ENCODE results near the gene LRRC7. TPM values are rescaled to one million over a fixed set of nuclear protein-coding genes. Genes with fewer than 3 reads are reported as not detected.

Gene LRRC7
- total and polyA plus RNA-seq, 2 donors (not counting 1 experiment from before 2014, with no cell fraction given) = 0.03 TPM; not detected in 1

- DNase-seq (ENCODE audit: low read depth in 2 of 2) = no peak
- no peaks in the 10 kb centered on the region for H3K36me3 ChIP-seq (ENCODE audit: control insufficient read depth, insufficient read depth, low read length)
- no peak overlapping the region for H2AFZ ChIP-seq (ENCODE audit: low read length)
- H3K79me2 ChIP-seq (ENCODE audit: control insufficient read depth, insufficient read depth, low read length) = no peaks in the 10 kb centered on the region
- H3K9ac ChIP-seq (ENCODE audit: insufficient read depth, low read length) = no peak overlapping the region
- H3K4me2 ChIP-seq (ENCODE audit: extremely low read depth, insufficient read depth, low read length) = no peak overlapping the region
- TF ChIP-seq EZH2 (IDR thresholded peaks at IDR 0.05; ENCODE audit: low read length, missing control alignments) (no peak), CTCF (conservative IDR thresholded peaks at IDR 0.05 in 1 of 2, IDR thresholded peaks at IDR 0.05 in 1 of 2; ENCODE audit: low read depth in 1 of 2, low read length in 2 of 2) (no peak)
- H3K9me3 ChIP-seq (ENCODE audit: control insufficient read depth, insufficient read depth, low read depth, low read length) = no peaks in the 10 kb centered on the region
- H3K4me1 ChIP-seq (ENCODE audit: control insufficient read depth, extremely low read depth, insufficient read depth, low read length) = no peaks in the 10 kb centered on the region
- no peaks in the 10 kb centered on the region for H4K20me1 ChIP-seq (ENCODE audit: control insufficient read depth, extremely low read depth, insufficient read depth, low read length)
- no peak overlapping the region for H3K27ac ChIP-seq (ENCODE audit: insufficient read depth, low read length)
- no peaks in the 10 kb centered on the region for H3K27me3 ChIP-seq (ENCODE audit: control insufficient read depth, insufficient read depth, low read length)
- H3K4me3 ChIP-seq (replicated peaks in 1 of 4; ENCODE audit: control extremely low read depth in 1 of 4, insufficient read depth in 1 of 4, low read depth in 3 of 4, low read length in 4 of 4) = no peak overlapping the region
Observed at GRCh38 chr1:69551476-69552324, 16.0 kb upstream of the LRRC7 start.

- Histone ChIP-seq H3K36me3 (ENCODE audit: control insufficient read depth, insufficient read depth, low read length) (no peaks in the 10 kb centered on the region), H2AFZ (ENCODE audit: low read length) (no peak overlapping the region), H4K20me1 (ENCODE audit: control insufficient read depth, extremely low read depth, insufficient read depth, low read length) (no peaks in the 10 kb centered on the region), H3K4me2 (ENCODE audit: extremely low read depth, insufficient read depth, low read length) (no peak overlapping the region), H3K27me3 (ENCODE audit: control insufficient read depth, insufficient read depth, low read length) (no peaks in the 10 kb centered on the region), H3K9me3 (ENCODE audit: control insufficient read depth, insufficient read depth, low read depth, low read length) (no peaks in the 10 kb centered on the region), H3K4me1 (ENCODE audit: control insufficient read depth, extremely low read depth, insufficient read depth, low read length) (no peaks in the 10 kb centered on the region), H3K79me2 (ENCODE audit: control insufficient read depth, insufficient read depth, low read length) (no peaks in the 10 kb centered on the region), H3K4me3 (replicated peaks in 1 of 4; ENCODE audit: control extremely low read depth in 1 of 4, insufficient read depth in 1 of 4, low read depth in 3 of 4, low read length in 4 of 4) (no peak overlapping the region), H3K9ac (ENCODE audit: insufficient read depth, low read length) (no peak overlapping the region), H3K27ac (ENCODE audit: insufficient read depth, low read length) (no peak overlapping the region)
- TF ChIP-seq EZH2 (IDR thresholded peaks at IDR 0.05; ENCODE audit: low read length, missing control alignments) (no peak), CTCF (conservative IDR thresholded peaks at IDR 0.05 in 1 of 2, IDR thresholded peaks at IDR 0.05 in 1 of 2; ENCODE audit: low read depth in 1 of 2, low read length in 2 of 2) (no peak)
- no peak for DNase-seq (ENCODE audit: low read depth in 2 of 2)
Observed at GRCh38 chr1:69553726-69554125, 14.0 kb upstream of the LRRC7 start.

- peak in 1 of 2 donors; percentile 1 for DNase-seq (ENCODE audit: low read depth in 2 of 2)
- Histone ChIP-seq H3K36me3 (ENCODE audit: control insufficient read depth, insufficient read depth, low read length) (no peaks in the 10 kb centered on the region), H3K4me1 (ENCODE audit: control insufficient read depth, extremely low read depth, insufficient read depth, low read length) (no peaks in the 10 kb centered on the region), H3K9ac (ENCODE audit: insufficient read depth, low read length) (no peak overlapping the region), H3K4me3 (replicated peaks in 1 of 4; ENCODE audit: control extremely low read depth in 1 of 4, insufficient read depth in 1 of 4, low read depth in 3 of 4, low read length in 4 of 4) (peak overlapping the region in 2 of 4 experiments; percentile 49 to 53), H4K20me1 (ENCODE audit: control insufficient read depth, extremely low read depth, insufficient read depth, low read length) (no peaks in the 10 kb centered on the region), H2AFZ (ENCODE audit: low read length) (no peak overlapping the region), H3K4me2 (ENCODE audit: extremely low read depth, insufficient read depth, low read length) (peak overlapping the region; percentile 93), H3K27ac (ENCODE audit: insufficient read depth, low read length) (no peak overlapping the region), H3K9me3 (ENCODE audit: control insufficient read depth, insufficient read depth, low read depth, low read length) (no peaks in the 10 kb centered on the region), H3K79me2 (ENCODE audit: control insufficient read depth, insufficient read depth, low read length) (no peaks in the 10 kb centered on the region), H3K27me3 (ENCODE audit: control insufficient read depth, insufficient read depth, low read length) (peaks cover 19% of the 10 kb centered on the region)
- no peak for TF ChIP-seq CTCF (conservative IDR thresholded peaks at IDR 0.05 in 1 of 2, IDR thresholded peaks at IDR 0.05 in 1 of 2; ENCODE audit: low read depth in 1 of 2, low read length in 2 of 2)
- peak; percentile 85 for TF ChIP-seq EZH2 (IDR thresholded peaks at IDR 0.05; ENCODE audit: low read length, missing control alignments)
Observed at GRCh38 chr1:69568421-69569174, 876 bp downstream of the LRRC7 start.

Data from fibroblast of lung (primary cell).